ENCODE data around the gene NOL7. TPM values are rescaled to one million over a fixed set of nuclear protein-coding genes. Genes with fewer than 3 reads are reported as not detected.
A peak's percentile ranks its signal among the peaks of the same experiment; 100 is the strongest.

NOL7 gene
- total RNA-seq, 4 donors from 2014 or later, result 63.5 to 87.1 (median 77.7) TPM

DNA sequence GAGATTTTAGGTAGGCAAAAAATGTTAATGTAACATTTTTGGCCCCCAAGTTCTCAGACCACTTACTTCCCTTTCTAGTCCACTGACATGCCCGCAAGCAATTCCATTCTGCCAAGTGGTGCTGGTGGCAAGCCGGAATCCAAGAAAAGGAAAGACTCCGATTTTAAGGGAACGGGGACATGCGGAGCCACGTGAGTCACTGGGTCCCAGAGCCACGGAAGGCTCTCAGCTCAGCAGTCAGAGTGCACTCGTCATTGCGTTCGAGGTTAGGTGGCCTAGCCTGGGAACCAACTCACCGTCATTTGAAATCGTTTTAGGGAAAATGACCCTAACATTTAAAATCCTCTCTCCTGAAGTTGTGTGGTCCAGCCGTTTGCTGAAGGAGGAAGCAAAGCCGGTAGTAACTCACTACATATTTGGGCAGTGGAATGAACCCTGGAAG, 41.4 kb upstream of the NOL7 start:
- no peak for ATAC-seq (ENCODE audit: low FRiP score)
- DNase-seq (ENCODE audit: low spot score), result no peak
- TF ChIP-seq, protein P1, sequence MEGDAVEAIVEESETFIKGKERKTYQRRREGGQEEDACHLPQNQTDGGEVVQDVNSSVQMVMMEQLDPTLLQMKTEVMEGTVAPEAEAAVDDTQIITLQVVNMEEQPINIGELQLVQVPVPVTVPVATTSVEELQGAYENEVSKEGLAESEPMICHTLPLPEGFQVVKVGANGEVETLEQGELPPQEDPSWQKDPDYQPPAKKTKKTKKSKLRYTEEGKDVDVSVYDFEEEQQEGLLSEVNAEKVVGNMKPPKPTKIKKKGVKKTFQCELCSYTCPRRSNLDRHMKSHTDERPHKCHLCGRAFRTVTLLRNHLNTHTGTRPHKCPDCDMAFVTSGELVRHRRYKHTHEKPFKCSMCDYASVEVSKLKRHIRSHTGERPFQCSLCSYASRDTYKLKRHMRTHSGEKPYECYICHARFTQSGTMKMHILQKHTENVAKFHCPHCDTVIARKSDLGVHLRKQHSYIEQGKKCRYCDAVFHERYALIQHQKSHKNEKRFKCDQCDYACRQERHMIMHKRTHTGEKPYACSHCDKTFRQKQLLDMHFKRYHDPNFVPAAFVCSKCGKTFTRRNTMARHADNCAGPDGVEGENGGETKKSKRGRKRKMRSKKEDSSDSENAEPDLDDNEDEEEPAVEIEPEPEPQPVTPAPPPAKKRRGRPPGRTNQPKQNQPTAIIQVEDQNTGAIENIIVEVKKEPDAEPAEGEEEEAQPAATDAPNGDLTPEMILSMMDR (IDR thresholded peaks at IDR 0.05), result no peak

DNA sequence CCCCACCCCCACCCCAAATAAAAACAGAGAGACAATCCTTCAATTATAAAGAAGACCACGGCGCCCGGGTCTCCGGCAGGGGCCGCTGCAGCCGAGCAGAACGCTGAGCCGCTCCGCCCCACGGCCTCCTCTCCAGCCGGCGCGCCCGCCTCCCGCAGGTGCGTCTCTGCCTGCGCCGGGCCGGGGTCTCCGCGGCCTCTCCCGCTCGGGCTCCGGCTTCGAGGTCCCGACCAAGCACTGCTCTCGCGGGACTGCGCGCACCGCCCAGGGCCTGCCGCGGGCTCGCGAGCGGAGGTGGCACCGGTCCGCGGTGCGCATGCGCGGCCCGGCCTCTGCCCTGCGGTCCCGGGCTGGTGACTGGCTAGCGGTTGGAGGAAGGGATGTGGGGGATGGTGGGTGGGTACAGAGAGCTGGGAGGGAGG, 41.0 kb upstream of the NOL7 start:
- peak; percentile 91 for ATAC-seq (ENCODE audit: low FRiP score)
- TF ChIP-seq, protein P1 (IDR thresholded peaks at IDR 0.05), result no peak

GRCh38 chr6:13574571-13575376, 40.4 kb upstream of the NOL7 start, which contains the start of gene SIRT5:
TSS of gene SIRT5 (plus strand) at chr6:13574601. CDS start at chr6:13584111, 9,510 bp downstream.
- TF ChIP-seq, protein P1 (IDR thresholded peaks at IDR 0.05), result no peak
- DNase-seq (ENCODE audit: low spot score) (peak; percentile 43), ATAC-seq (ENCODE audit: low FRiP score) (peak; percentile 81)

More for the DNA sequence above, 41.0 kb upstream of the NOL7 start:
- peak; percentile 65 for DNase-seq (ENCODE audit: low spot score)

GRCh38 chr6:13575377-13575775, 39.8 kb upstream of the NOL7 start:
- DNase-seq (ENCODE audit: low spot score) (no peak), ATAC-seq (ENCODE audit: low FRiP score) (no peak)
- TF ChIP-seq, protein P1 (IDR thresholded peaks at IDR 0.05), result peak in 2 of 3 donors; percentile 45 to 52

DNA sequence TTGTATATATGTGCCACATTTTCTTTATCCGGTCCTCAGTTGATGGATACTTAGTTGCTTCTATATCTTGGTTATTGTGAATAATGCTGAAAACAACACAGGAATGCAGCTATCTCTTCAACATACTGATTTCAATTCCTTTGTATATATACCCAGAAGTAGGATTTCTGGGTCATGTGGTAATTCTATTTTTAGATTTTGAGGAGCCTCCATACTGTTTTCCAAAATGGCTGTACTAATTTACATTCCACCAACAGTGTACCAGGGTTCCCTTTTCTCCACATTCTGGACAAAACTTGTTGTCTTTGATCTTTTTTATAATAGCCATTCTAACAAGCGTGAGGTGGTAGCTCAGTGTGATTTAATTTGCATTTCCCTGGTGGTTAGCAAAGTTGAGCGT, 39.1 kb upstream of the NOL7 start:
- ATAC-seq (ENCODE audit: low FRiP score) (no peak), DNase-seq (ENCODE audit: low spot score) (no peak)
- TF ChIP-seq, protein P1 (IDR thresholded peaks at IDR 0.05), result no peak

GRCh38 chr6:13577926-13578325, 37.2 kb upstream of the NOL7 start:
- DNase-seq (ENCODE audit: low spot score), result no peak
- no peak for ATAC-seq (ENCODE audit: low FRiP score)
- TF ChIP-seq, protein P1 (IDR thresholded peaks at IDR 0.05), result no peak

DNA sequence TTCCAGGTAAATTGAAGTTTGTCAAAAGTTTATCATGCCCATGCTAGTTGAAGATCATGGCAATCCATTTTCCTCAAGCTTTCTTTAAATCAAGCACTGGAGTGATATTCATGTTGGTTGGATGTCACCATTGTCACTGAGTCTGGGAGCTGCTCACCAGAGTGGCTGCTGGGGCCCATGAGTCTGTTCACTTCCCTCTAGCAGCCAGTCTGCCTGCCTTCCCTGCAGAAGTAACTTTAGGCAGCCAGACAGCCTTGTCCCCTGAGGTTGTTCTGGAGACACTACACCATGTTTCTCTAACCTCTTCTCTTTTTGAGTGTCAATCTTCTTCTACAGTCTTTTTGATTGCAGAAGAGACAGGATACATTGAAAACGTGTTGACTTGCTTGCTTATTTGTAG, 35.2 kb upstream of the NOL7 start:
- ATAC-seq (ENCODE audit: low FRiP score) (no peak), DNase-seq (ENCODE audit: low spot score) (no peak)
- TF ChIP-seq, protein P1 (IDR thresholded peaks at IDR 0.05), result no peak
